Gastroesophageal sphincter (tissue), 3 donors: ENCODE data around the gene BANP.

Experiments used
- CTCF ChIP-seq, 4 experiments: fragments of 200-600 bp in 2 of 4; fragments of 450-650 bp in 2 of 4; sonication (generic) in 1 of 4; IDR thresholded peaks; one replicate each; pipeline ENCODE4 v1.5.1; 2017 to 2019; ENCODE audit warnings: antibody characterized with exemption in 4 of 4, mild to moderate bottlenecking in 2 of 4, moderate library complexity in 2 of 4
- EP300 ChIP-seq: sonication (generic); formaldehyde crosslinking; IDR thresholded peaks from one replicate; pipeline ENCODE4 v1.6.1; 2017; ENCODE audit warnings: antibody characterized with exemption, mild to moderate bottlenecking
- POLR2A ChIP-seq, 2 donors: fragments of 450-650 bp; IDR thresholded peaks; one replicate each; pipeline ENCODE4 v1.6.1; 2017; ENCODE audit warnings: antibody characterized with exemption in 2 of 2, mild to moderate bottlenecking in 2 of 2, moderate library complexity in 1 of 2
- POLR2AphosphoS5 ChIP-seq: sonication (generic); formaldehyde crosslinking; IDR thresholded peaks from one replicate; pipeline ENCODE4 v1.6.1; 2017; ENCODE audit warnings: antibody characterized with exemption

DNA sequence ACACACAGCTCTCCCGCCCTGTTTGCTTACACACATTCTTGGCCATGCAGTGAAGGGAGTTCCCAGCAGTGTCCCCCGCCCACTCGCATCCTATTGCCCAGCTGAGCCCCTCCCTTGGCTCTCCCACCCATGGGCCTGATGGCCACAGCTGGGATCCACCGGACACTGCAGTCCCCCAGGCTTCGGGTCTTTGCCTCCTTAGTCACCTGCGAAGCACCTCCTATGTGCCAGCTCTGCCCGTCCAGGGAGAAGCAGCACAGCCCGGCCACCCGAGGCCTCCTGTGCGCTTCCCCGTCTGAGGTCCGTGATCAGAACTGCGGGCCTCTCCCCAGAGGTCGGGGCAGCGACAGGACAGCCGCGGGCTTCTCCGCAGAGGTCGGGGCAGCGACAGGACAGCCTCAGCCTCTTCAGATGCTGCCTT, 136.9 kb downstream of the BANP start:
- TF ChIP-seq CTCF (IDR thresholded peaks at IDR 0.05) (no peak), POLR2AphosphoS5 (no peak), POLR2A (IDR thresholded peaks at IDR 0.05) (no peak), EP300 (no peak)
